Lung (tissue), 12 donors: Measurements from ENCODE around the gene IDH3G. TPM values are rescaled to one million over a fixed set of nuclear protein-coding genes. Genes with fewer than 3 reads are reported as not detected.

Experiments used
- ATAC-seq: fragments of 200-7000 bp; cut with Tn5 transposase; one replicate; pipeline ENCODE4 v1.9.1; 2020; ENCODE audit warnings: moderate number of reproducible peaks; ENCODE audit not compliant: insufficient read depth, low FRiP score
- DNase-seq, 3 donors: peaks; one replicate each; pipeline ENCODE4 v3.0.0-alpha.2; 2013 to 2017
- H3K27ac ChIP-seq, 2 donors: one replicate each; pipeline ENCODE4 v1.5.1; 2013; ENCODE audit warnings: mild to moderate bottlenecking in 2 of 2, moderate library complexity in 2 of 2, control low read depth in 1 of 2, inconsistent platforms in 1 of 2, low read depth in 1 of 2, low read length in 1 of 2
- H3K27me3 ChIP-seq, 3 donors: one replicate each; pipeline ENCODE4 v1.5.1; 2013; ENCODE audit warnings: low read length in 2 of 3; ENCODE audit not compliant: control insufficient read depth in 3 of 3, insufficient read depth in 3 of 3
- H3K36me3 ChIP-seq, 4 donors: one replicate each; pipeline ENCODE4 v1.5.1; 2013; ENCODE audit warnings: low read length in 4 of 4, mild to moderate bottlenecking in 1 of 4, moderate library complexity in 1 of 4; ENCODE audit not compliant: control insufficient read depth in 4 of 4, insufficient read depth in 4 of 4
- H3K4me1 ChIP-seq, 5 donors: one replicate each; pipeline ENCODE4 v1.5.1; 2013; ENCODE audit warnings: low read length in 5 of 5, mild to moderate bottlenecking in 2 of 5, moderate library complexity in 1 of 5; ENCODE audit not compliant: control insufficient read depth in 5 of 5, insufficient read depth in 5 of 5
- H3K4me3 ChIP-seq: one replicate; pipeline ENCODE4 v1.5.1; 2013; ENCODE audit warnings: mild to moderate bottlenecking, control low read depth, moderate library complexity
- H3K9ac ChIP-seq, 2 donors: one replicate each; pipeline ENCODE4 v1.5.1; 2013; ENCODE audit warnings: low read length in 2 of 2, control low read depth in 1 of 2; ENCODE audit not compliant: insufficient read depth in 1 of 2
- H3K9me3 ChIP-seq, 4 donors: one replicate each; pipeline ENCODE4 v1.5.1; 2013; ENCODE audit warnings: low read length in 3 of 4, mild to moderate bottlenecking in 1 of 4, moderate library complexity in 1 of 4; ENCODE audit not compliant: control insufficient read depth in 4 of 4, insufficient read depth in 3 of 4
- CTCF ChIP-seq: IDR thresholded peaks from 2 replicates; pipeline ENCODE4 v1.5.1; 2012; ENCODE audit warnings: mild to moderate bottlenecking; ENCODE audit errors: control extremely low read depth, extremely low read depth
- WGBS, 2 donors: extraction: QIAGEN DNeasy Blood & Tissue Kit; methylation state at CpG; one replicate each; pipeline ENCODE4 v1.1.7; 2013; 5-methylcytosine and 5-hydroxymethylcytosine counted together
- polyA plus RNA-seq, 2 donors: library from polyadenylated mRNA; stranded (reverse); fragments of 200-250 nt; gene quantifications; one replicate each; pipeline ENCODE4 v1.2.1, GENCODE V29; 2013
- total RNA-seq, 2 donors: library from RNA; depleted of rRNA in 1 of 2; stranded (reverse); fragments of >200 nt in 1 of 2; gene quantifications; one replicate each; pipeline ENCODE4 v1.2.1, GENCODE V29; 2014 to 2021
- donor health status: control.
- donor health status: control.
- donor health status: Bipolar disorder and iron deficiency.
- donor health status: healthy.
- donor health status: DM: yes; HTN: yes; CAD: no.

IDH3G gene
- total and polyA plus RNA-seq, 4 donors: 30.4 to 65.5 (median 54.7) TPM

- ATAC-seq: peak; percentile 76
- Histone ChIP-seq H3K27me3 (no peaks in the 10 kb centered on the region), H3K9ac (no peak within 1 kb of the TSS), H3K9me3 (peaks cover 0 to 5% (median 0%) of the 10 kb centered on the region in 4 donors), H3K4me3 (no peak within 1 kb of the TSS), H3K4me1 (peaks cover 0 to 16% (median 10%) of the 10 kb centered on the region in 5 donors), H3K27ac (peak within 1 kb of the TSS in 1 of 2 donors; percentile 26), H3K36me3 (no peaks in the 10 kb centered on the region)
- peak; percentile 46 to 68 (median 56) for DNase-seq
- TF ChIP-seq CTCF: peak; percentile 81
- 18 to 37% methylated on average over 13 to 26 of the region's 26 CpGs for WGBS, 2 donors
These were observed 30.0 kb downstream of the IDH3G start, which contains the start of gene PLXNB3 for GRCh38 chrX:153763989-153764755. TSS of gene PLXNB3 (plus strand) at chrX:153764249. CDS start at chrX:153765536, 1,287 bp downstream.

GRCh38 chrX:153763298-153763932 lies 30.8 kb downstream of the IDH3G start:
- TF ChIP-seq CTCF: no peak
- Histone ChIP-seq H3K4me1 (peaks cover 0 to 16% (median 10%) of the 10 kb centered on the region in 5 donors), H3K4me3 (no peak overlapping the region), H3K27me3 (no peaks in the 10 kb centered on the region), H3K27ac (no peak overlapping the region), H3K9ac (no peak overlapping the region), H3K9me3 (peaks cover 0 to 5% (median 0%) of the 10 kb centered on the region in 4 donors), H3K36me3 (no peaks in the 10 kb centered on the region)
- WGBS, 2 donors: 84 to 86% methylated on average over 14 to 18 of the region's 18 CpGs
- ATAC-seq (no peak), DNase-seq (no peak)

- TF ChIP-seq CTCF: no peak
- H3K4me3 ChIP-seq: no peak overlapping the region
- no peak overlapping the region for H3K9ac ChIP-seq
- DNase-seq (peak in 1 of 3 donors; percentile 7), ATAC-seq (no peak)
- peaks cover 0 to 5% (median 0%) of the 10 kb centered on the region in 4 donors for H3K9me3 ChIP-seq
- no peaks in the 10 kb centered on the region for H3K36me3 ChIP-seq
- H3K27me3 ChIP-seq: no peaks in the 10 kb centered on the region
- H3K4me1 ChIP-seq: peaks cover 0 to 16% (median 10%) of the 10 kb centered on the region in 5 donors
- H3K27ac ChIP-seq: no peak overlapping the region
- 85 to 87% methylated on average over 11 to 14 of the region's 14 CpGs for WGBS, 2 donors
These were observed 31.5 kb downstream of the IDH3G start for GRCh38 chrX:153762626-153763173.
